T-helper 2 cell treated with Interferon-gamma antibody and Interleukin-4, amounts not matched to agents 5 μg/mL and 100 μg/mL, for 36 hours (primary cell): ENCODE results near the gene ECI1.
"Not testable (repeated sequence)": the region's sequence is repeated elsewhere in the genome, so short reads cannot be mapped to it uniquely, and the experiment has no call there.

Source experiments
- DNase-seq: peaks from one replicate; pipeline ENCODE4 v3.0.0; 2021; ENCODE audit warnings: low spot score
- H3K27ac Mint-ChIP-seq: one replicate; pipeline ENCODE4 v1.8.0; 2021; ENCODE audit warnings: mild to moderate bottlenecking, mixed read lengths
- H3K27me3 Mint-ChIP-seq: one replicate; pipeline ENCODE4 v1.8.0; 2021; ENCODE audit warnings: low read depth, mixed read lengths
- H3K36me3 Mint-ChIP-seq: one replicate; pipeline ENCODE4 v1.8.0; 2021; ENCODE audit warnings: low read depth, mixed read lengths
- H3K4me1 Mint-ChIP-seq: one replicate; pipeline ENCODE4 v1.8.0; 2021; ENCODE audit warnings: low read depth, mixed read lengths
- H3K4me3 Mint-ChIP-seq: one replicate; pipeline ENCODE4 v1.8.0; 2022; ENCODE audit warnings: mild to moderate bottlenecking, moderate library complexity, mixed read lengths
- H3K9me3 Mint-ChIP-seq: one replicate; pipeline ENCODE4 v1.8.0; 2021; ENCODE audit warnings: mixed read lengths

The ECI1 gene

DNA sequence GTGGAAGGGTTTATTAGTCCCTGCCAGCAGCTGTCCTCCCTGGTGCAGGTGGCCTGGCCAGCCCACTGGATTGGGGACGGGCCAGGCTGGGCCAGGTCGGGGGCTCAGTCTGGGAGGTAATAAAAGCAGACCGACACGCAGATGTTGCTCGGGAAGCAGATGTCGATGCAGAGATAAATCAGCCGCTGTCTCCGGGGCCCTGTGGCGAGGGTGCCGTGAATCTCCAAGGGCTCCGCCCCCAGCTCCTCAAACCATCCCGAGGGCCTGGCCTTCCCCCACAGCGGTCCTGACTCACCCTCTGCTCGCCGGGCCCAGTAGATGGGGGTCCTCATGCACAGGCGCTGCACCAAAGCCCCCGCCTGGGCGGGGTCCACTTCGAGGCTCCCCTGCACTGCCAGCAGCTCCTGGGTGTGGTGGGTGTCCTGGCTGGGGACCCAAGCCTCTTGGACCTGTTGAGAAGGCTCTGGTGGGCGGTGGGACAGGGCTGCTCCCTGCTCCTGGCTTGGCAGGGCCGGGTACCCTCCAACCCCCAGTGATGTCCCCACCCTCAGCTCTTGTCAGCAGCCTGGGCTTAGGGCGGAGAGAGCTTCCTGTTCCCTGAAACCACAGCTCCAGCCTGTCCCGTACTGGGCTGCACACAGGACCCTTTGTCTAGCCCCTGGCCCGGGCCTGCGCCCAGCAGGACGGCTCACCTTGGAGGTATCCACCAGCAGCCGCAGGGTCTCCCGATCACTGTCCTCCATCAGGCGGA is 42.0 kb downstream of the ECI1 start:
- no peak overlapping the region for H3K4me3 Mint-ChIP-seq
- H3K9me3 Mint-ChIP-seq, result no peaks in the 10 kb centered on the region
- peaks cover 18% of the 10 kb centered on the region for H3K4me1 Mint-ChIP-seq
- H3K36me3 Mint-ChIP-seq, result peaks cover 20% of the 10 kb centered on the region
- no peak for DNase-seq
- H3K27ac Mint-ChIP-seq, result no peak overlapping the region
- H3K27me3 Mint-ChIP-seq, result no peaks in the 10 kb centered on the region

DNA sequence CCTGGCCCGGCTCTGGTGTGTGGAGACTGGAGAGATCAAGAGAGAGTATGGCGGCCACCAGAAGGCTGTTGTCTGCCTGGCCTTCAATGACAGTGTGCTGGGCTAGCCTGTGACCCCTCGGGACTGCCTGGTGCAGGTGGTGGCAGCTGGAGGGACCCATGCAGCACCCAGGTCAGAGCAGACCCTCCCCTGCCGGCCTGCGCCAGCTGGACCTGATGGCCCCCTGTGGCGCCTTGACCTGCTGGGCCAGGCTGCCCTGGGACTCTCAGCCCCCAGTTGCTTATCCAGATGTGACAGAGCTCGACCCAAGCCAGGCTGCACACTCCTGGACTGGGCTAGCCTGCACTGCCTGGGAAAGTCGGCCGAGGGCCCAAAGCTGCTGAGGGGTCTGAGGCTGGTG is 42.6 kb downstream of the ECI1 start:
- no peak for DNase-seq
- Mint-ChIP-seq H3K36me3 (peaks cover 20% of the 10 kb centered on the region), H3K4me3 (no peak overlapping the region), H3K9me3 (no peaks in the 10 kb centered on the region), H3K4me1 (peaks cover 19% of the 10 kb centered on the region), H3K27me3 (no peaks in the 10 kb centered on the region), H3K27ac (no peak overlapping the region)

DNA sequence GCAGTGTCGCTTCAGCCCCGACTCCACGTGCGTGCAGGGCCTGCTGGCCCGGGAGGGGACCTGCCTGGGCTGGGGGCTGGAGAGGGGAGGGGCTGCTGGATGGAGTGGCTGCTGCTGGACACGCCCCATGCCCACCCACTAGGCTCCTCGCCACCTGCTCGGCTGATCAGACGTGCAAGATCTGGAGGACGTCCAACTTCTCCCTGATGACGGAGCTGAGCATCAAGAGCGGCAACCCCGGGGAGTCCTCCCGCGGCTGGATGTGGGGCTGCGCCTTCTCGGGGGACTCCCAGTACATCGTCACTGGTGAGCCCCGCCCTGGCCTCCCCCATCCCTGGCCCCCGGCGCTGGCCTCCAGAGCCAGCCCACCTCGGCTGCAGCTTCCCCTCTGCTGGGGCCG is 43.1 kb downstream of the ECI1 start:
- Mint-ChIP-seq H3K9me3 (no peaks in the 10 kb centered on the region), H3K4me3 (no peak overlapping the region), H3K4me1 (peaks cover 16% of the 10 kb centered on the region), H3K27ac (no peak overlapping the region), H3K36me3 (peaks cover 17% of the 10 kb centered on the region), H3K27me3 (no peaks in the 10 kb centered on the region)
- DNase-seq, result no peak

DNA sequence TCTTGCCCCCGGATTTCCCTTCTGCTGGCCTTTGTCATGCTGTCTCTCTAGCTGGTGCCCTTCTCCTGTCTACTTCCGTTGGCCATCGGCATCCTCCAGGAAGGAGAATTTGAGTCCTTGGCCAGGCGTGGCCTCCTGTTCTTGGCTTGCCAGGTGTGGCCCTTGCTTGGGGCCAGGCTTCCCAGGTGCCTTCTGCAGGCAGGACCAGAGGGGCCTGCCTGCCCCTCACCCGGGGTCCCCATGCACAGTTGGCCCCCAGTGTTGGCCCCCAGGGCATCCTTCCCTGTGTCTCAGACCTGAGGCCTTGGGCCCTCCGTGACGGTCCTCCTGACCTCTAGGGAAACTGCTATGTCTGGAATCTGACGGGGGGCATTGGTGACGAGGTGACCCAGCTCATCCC is 43.5 kb downstream of the ECI1 start:
- Mint-ChIP-seq H3K4me3 (peak overlapping the region; percentile 64), H3K4me1 (peaks cover 13% of the 10 kb centered on the region), H3K27ac (peak overlapping the region; percentile 0)

DNA sequence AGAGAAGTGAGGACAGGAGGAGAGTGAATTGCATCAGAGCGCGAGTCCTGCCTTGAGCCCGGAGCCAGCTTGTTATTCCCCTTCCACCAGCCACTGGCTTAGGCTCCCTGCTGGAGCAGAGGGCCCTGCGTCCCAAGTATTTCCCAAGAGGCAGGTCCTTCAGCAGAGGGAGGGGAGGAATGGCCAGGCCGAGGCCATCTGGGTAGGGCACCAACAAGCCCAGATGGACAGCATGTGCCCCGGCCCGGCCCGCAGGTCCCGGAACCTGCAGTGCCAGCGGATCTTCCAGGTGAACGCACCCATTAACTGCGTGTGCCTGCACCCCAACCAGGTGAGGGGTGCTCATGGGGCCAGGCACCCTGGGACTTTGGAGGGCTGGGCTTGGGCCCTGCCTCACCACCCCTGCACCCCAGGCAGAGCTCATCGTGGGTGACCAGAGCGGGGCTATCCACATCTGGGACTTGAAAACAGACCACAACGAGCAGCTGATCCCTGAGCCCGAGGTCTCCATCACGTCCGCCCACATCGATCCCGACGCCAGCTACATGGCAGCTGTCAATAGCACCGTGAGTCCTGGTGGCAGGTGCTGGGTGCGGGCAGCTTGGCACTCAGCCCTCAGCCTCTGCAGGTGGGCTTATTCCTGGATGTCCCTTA is 44.5 kb downstream of the ECI1 start:
- H3K4me1 Mint-ChIP-seq, result peaks cover 7% of the 10 kb centered on the region
- peak overlapping the region; percentile 84 for H3K4me3 Mint-ChIP-seq
- peaks cover 13% of the 10 kb centered on the region for H3K36me3 Mint-ChIP-seq
- peak overlapping the region; percentile 0 for H3K27ac Mint-ChIP-seq
- DNase-seq, result no peak
- no peaks in the 10 kb centered on the region for H3K9me3 Mint-ChIP-seq
- peaks cover 3% of the 10 kb centered on the region for H3K27me3 Mint-ChIP-seq

More for the DNA sequence above, 43.5 kb downstream of the ECI1 start:
- peaks cover 16% of the 10 kb centered on the region for H3K36me3 Mint-ChIP-seq
- no peaks in the 10 kb centered on the region for H3K27me3 Mint-ChIP-seq
- H3K9me3 Mint-ChIP-seq, result no peaks in the 10 kb centered on the region
- no peak for DNase-seq

DNA sequence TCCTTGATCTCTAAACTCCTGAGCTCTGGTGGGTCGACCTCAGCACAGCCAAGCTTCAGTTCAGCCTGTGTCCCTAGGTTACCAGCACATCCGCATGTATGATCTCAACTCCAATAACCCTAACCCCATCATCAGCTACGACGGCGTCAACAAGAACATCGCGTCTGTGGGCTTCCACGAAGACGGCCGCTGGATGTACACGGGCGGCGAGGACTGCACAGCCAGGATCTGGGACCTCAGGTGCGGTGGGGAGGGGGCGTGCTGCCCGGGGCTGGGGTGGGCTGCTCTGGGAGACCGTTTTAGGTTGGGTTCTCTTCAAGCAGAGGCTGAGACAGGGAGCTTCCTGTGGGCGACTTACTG is 45.0 kb downstream of the ECI1 start:
- H3K4me1 Mint-ChIP-seq, result peaks cover 7% of the 10 kb centered on the region
- peak overlapping the region; percentile 84 for H3K4me3 Mint-ChIP-seq
- H3K27me3 Mint-ChIP-seq, result peaks cover 5% of the 10 kb centered on the region
- peaks cover 13% of the 10 kb centered on the region for H3K36me3 Mint-ChIP-seq
- no peak for DNase-seq
- no peaks in the 10 kb centered on the region for H3K9me3 Mint-ChIP-seq
- H3K27ac Mint-ChIP-seq, result peak overlapping the region; percentile 80

DNA sequence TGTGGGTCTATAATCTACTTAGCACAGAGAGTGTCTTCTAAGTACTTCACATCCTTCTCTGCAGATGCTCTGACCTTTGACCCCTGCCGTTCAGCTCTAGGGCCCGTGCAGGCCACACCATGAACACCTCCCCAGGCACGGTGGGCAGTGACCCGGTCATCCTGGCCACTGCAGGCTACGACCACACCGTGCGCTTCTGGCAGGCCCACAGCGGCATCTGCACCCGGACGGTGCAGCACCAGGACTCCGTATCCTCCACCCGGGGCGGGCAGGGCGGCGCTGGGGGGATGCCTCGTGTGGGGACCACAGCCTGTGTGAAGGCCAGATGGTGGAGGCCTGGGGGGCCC is 45.4 kb downstream of the ECI1 start:
- peak overlapping the region; percentile 84 for H3K4me3 Mint-ChIP-seq
- H3K27ac Mint-ChIP-seq, result peak overlapping the region; percentile 80
- H3K4me1 Mint-ChIP-seq, result peaks cover 7% of the 10 kb centered on the region
- peaks cover 5% of the 10 kb centered on the region for H3K27me3 Mint-ChIP-seq
- H3K36me3 Mint-ChIP-seq, result peaks cover 13% of the 10 kb centered on the region
- no peaks in the 10 kb centered on the region for H3K9me3 Mint-ChIP-seq
- DNase-seq, result no peak

DNA sequence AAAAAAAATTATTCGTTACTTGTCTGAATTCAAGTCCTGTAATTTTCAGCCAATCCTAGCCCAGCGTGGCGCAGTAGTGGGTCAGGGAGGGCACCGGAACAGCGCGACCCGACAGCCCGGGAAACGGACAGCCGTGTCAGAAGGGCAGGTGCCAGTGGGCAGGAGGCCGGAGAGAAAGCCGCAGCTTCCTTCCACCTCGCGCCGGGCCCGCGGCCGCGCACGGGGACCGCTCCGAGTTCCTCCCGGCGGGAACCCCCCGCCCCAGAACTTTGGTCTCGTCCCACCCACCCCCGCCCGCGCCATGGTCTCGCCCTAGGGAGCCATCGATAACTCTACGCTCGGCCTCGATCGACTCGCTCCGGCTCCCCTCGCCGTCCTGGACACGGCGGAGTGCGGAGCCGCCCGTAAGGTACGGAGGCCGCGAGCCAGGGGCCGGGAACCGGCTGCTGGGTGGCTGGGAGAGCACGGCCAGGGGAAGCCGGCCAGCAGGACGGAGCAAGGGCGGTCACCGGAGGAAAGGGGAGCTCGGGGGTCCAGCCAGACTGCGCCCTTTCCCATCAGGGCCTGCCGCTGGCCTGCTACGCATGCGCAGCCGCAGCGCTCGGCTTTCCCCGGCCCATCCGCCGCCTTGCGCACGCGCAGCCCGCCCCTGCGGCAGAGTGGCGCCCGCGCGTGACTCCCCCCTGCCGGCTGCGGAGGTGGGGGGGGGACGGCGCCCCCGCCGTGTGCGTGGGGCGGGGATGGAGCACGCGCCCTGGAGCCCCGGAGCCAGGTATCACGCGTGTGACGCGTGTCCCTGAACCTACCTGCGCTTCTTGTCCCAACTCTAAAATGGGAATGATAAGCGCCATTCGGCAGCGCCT is 46.1 kb downstream of the ECI1 start, which contains the start of gene MLST8:
Gene MLST8, plus strand, starts transcription at position 351 of the 863 bp plus-strand sequence. CDS start 632 bp downstream, outside the sequence.
- Mint-ChIP-seq H3K27me3 (peaks cover 6% of the 10 kb centered on the region), H3K36me3 (peaks cover 13% of the 10 kb centered on the region), H3K9me3 (no peaks in the 10 kb centered on the region), H3K4me1 (peaks cover 7% of the 10 kb centered on the region), H3K4me3 (peak within 1 kb of the TSS; percentile 84), H3K27ac (peak within 1 kb of the TSS; percentile 80)
- DNase-seq, result peak; percentile 89

DNA sequence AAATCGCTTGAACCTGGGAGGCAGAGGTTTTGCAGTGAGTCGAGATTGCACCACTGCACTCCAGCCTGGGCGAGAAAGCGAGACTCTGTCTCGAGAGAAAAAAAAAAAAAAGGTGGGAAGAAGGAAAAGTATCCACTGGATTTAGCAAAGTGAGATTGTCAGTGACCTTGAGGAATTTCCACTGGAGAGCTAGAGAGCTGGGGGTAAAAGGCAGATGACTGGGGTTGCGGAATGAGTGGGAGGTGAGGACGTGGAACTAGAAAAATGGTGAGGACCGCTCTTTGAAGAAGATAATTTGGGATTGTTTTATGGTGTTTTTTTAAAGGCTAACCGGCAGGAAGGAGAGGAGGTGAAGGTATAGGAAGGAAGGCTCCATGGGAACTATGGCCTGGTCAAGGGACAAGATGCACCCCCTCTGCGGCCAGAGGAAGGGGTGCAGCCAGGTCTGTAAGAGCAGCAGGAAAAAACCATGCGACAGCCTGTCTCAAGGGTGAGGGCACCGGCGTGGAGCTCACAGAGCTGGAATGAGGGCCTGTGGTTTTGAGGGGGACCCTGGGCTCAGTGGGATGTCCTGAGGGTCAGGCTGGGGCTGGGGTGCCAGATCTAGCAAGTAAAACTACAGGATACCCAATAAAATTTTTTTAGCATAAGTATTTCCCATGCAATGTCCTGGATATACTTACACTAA is 46.8 kb downstream of the ECI1 start:
- Mint-ChIP-seq H3K9me3 (no peaks in the 10 kb centered on the region), H3K4me1 (peaks cover 7% of the 10 kb centered on the region), H3K27ac (peak overlapping the region; percentile 76), H3K4me3 (peak overlapping the region; percentile 73), H3K36me3 (peaks cover 13% of the 10 kb centered on the region), H3K27me3 (peaks cover 10% of the 10 kb centered on the region)
- DNase-seq, result no peak

DNA sequence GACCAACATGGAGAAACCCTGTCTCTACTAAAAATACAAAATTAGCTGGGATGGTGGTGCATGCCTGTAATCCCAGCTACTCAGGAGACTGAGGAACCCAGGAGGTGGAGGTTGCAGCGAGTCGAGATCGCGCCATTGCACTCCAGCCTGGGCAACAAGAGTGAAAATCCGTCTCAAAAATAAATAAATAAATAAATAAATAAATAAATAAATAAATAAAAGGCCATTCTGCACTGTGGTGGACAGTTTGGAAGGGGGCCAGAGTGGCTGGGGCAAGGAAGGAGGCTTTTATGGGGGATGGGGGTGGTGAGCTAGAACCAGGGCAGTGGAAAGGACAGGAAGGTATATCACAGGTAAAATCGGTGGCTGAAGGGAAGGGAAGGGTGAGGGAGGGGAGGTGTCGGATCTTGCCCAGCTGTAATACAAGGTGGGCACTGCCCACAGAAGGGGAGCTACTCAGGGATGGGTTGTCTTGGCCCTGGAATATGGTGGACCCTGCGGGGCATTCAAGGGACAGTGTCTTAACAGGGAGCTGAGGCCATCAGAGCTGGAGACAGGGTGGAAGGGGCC is 48.2 kb downstream of the ECI1 start:
- H3K9me3 Mint-ChIP-seq, H3K4me1 Mint-ChIP-seq, DNase-seq: not testable (repeated sequence)
- Mint-ChIP-seq H3K36me3 (peaks cover 11% of the 10 kb centered on the region), H3K4me3 (peak overlapping the region; percentile 49), H3K27me3 (peaks cover 19% of the 10 kb centered on the region), H3K27ac (peak overlapping the region; percentile 6)

DNA sequence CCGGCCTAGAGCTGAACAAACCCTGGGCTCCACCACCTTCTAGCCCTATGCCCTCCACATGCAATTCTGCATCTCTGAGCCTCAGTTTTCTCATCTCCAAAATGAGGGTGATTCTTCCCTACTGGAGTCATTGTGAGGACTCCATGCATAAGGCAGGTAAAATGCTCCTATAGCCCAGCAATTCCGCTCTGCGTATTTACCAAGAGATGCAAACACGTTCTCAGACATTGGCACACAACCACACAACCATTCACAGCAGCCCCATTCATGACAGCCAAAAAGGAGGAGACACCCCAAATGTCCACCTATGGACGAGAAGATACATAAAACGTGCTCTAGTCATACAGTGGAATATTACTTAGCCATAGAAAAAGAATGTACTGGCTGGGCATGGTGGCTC is 51.1 kb downstream of the ECI1 start:
- no peak for DNase-seq
- H3K36me3 Mint-ChIP-seq, result no peaks in the 10 kb centered on the region
- peaks cover 5% of the 10 kb centered on the region for H3K4me1 Mint-ChIP-seq
- no peaks in the 10 kb centered on the region for H3K9me3 Mint-ChIP-seq
- no peak overlapping the region for H3K27ac Mint-ChIP-seq
- peaks cover 34% of the 10 kb centered on the region for H3K27me3 Mint-ChIP-seq
- no peak overlapping the region for H3K4me3 Mint-ChIP-seq

DNA sequence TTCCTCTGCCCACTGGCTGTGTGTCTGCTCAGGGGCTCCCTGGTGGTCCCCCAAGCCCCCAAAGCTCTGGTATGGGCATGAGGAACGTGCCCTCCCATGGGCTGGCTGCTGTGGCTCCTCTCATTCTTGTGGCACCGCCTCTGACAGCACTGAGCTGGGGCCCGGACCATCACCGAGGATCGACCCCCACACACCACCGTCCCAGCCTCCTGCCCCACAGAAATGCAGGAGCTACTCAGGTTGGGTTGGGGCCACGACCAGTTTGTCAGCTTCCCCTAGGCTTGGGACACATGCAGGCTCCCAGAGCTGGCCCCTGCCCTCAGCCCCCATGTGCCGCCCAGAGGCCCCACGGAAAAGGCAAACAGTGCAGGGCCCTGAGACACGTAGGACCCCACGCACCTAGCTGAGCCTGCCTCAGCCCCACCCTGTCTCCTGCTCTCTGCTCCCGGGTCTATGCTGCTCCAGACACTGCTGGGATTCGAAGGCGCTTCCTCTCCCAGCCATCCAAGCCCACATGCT is 51.7 kb downstream of the ECI1 start:
- no peak for DNase-seq
- Mint-ChIP-seq H3K36me3 (no peaks in the 10 kb centered on the region), H3K4me3 (no peak overlapping the region), H3K4me1 (peaks cover 3% of the 10 kb centered on the region), H3K27ac (no peak overlapping the region), H3K27me3 (peaks cover 40% of the 10 kb centered on the region), H3K9me3 (no peaks in the 10 kb centered on the region)

DNA sequence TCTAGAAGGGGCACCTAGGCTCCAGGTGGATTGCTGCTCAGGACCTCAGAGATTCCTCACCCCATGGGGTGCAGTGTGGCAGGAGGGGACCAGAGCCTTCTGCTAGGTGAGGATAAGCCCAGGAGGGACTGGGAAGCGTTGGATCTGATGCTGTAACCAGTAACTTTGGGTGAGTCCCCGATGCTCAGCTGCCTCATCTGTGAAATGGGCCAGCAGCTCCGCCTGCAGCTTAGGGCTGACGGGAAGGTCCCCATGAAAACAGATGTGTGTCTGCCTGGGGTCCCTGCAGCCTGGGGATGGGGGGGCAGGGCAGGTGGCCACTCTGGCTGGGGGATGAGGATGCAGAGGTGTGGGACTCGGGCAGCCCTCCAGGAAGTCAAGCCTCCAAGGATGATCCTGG is 52.3 kb downstream of the ECI1 start:
- no peaks in the 10 kb centered on the region for H3K4me1 Mint-ChIP-seq
- no peaks in the 10 kb centered on the region for H3K9me3 Mint-ChIP-seq
- no peak overlapping the region for H3K4me3 Mint-ChIP-seq
- peaks cover 44% of the 10 kb centered on the region for H3K27me3 Mint-ChIP-seq
- no peak overlapping the region for H3K27ac Mint-ChIP-seq
- no peaks in the 10 kb centered on the region for H3K36me3 Mint-ChIP-seq
- DNase-seq, result no peak
